Endothelial cell of umbilical vein (primary cell): Measurements from ENCODE around the gene SKI.

Experiments
- EZH2 ChIP-seq: IDR thresholded peaks from 2 replicates; pipeline ENCODE4 v1.6.1; 2012; ENCODE audit warnings: borderline replicate concordance, low read depth, mild to moderate bottlenecking, moderate library complexity, low read length, inconsistent platforms; ENCODE audit not compliant: severe bottlenecking
- FOS ChIP-seq: IDR thresholded peaks from 2 replicates; pipeline ENCODE4 v1.6.1; 2011; ENCODE audit warnings: mild to moderate bottlenecking, low read length, moderate library complexity, borderline replicate concordance; ENCODE audit not compliant: insufficient read depth
- GATA2 ChIP-seq: IDR thresholded peaks from 2 replicates; pipeline ENCODE4 v1.7.0; 2011; ENCODE audit warnings: low read depth, mild to moderate bottlenecking, moderate library complexity, mixed read lengths, low read length; ENCODE audit not compliant: insufficient read length, insufficient read depth
- JUN ChIP-seq: IDR thresholded peaks from 2 replicates; pipeline ENCODE4 v1.6.1; 2011; ENCODE audit warnings: borderline replicate concordance, low read depth; ENCODE audit not compliant: insufficient read length, insufficient read depth
- MYC ChIP-seq: IDR thresholded peaks from one replicate; pipeline ENCODE4 v1.6.1; 2011; ENCODE audit warnings: mild to moderate bottlenecking, low read depth, low read length
- POLR2A ChIP-seq: IDR thresholded peaks from 2 replicates; pipeline ENCODE4 v1.6.1; 2012; ENCODE audit warnings: low read depth, mild to moderate bottlenecking, control low read depth, low read length
- POLR2AphosphoS5 ChIP-seq: IDR thresholded peaks from 2 replicates; pipeline ENCODE4 v1.6.1; 2012; ENCODE audit warnings: low read depth, mild to moderate bottlenecking, control low read depth, low read length, moderate library complexity; ENCODE audit not compliant: insufficient read depth
- TF ChIP-seq, protein P1 (sequence below), 2 donors: IDR thresholded peaks; 1 replicate in 1 of 2; 2 replicates in 1 of 2; pipeline ENCODE4 v1.5.1; 2011; ENCODE audit warnings: low read length in 2 of 2, mild to moderate bottlenecking in 2 of 2, moderate library complexity in 2 of 2, control low read depth in 1 of 2, inconsistent platforms in 1 of 2, low read depth in 1 of 2; ENCODE audit not compliant: insufficient read depth in 1 of 2; ENCODE audit errors: extremely low read depth in 1 of 2
- TF ChIP-seq, protein P2 (sequence below): IDR thresholded peaks from 2 replicates; pipeline ENCODE4 v1.6.1; 2011; ENCODE audit not compliant: insufficient read depth, insufficient read length

DNA sequence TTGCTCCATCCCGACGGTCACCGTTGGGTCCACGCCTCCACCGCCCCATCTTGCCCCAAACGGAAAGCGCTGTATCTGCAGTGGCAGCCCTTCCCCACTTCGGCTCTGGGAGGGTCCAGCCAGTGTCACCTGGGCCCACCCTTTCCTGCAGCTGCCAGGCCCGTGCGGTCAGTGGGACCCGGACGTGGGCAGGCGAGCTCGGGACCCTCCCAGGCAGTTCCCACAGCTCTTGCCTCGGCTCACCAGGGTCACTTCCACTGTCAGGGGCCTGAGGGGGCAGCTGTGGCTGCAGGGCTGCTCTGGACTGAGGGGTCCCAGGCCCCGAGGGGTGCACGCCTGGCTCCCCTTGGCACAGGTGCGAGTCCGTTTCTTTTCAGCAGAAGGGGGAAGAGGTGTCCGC is 80.7 kb downstream of the SKI start:
- TF ChIP-seq, protein P1, sequence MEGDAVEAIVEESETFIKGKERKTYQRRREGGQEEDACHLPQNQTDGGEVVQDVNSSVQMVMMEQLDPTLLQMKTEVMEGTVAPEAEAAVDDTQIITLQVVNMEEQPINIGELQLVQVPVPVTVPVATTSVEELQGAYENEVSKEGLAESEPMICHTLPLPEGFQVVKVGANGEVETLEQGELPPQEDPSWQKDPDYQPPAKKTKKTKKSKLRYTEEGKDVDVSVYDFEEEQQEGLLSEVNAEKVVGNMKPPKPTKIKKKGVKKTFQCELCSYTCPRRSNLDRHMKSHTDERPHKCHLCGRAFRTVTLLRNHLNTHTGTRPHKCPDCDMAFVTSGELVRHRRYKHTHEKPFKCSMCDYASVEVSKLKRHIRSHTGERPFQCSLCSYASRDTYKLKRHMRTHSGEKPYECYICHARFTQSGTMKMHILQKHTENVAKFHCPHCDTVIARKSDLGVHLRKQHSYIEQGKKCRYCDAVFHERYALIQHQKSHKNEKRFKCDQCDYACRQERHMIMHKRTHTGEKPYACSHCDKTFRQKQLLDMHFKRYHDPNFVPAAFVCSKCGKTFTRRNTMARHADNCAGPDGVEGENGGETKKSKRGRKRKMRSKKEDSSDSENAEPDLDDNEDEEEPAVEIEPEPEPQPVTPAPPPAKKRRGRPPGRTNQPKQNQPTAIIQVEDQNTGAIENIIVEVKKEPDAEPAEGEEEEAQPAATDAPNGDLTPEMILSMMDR (IDR thresholded peaks at IDR 0.05; ENCODE audit: extremely low read depth in 1 of 2, insufficient read depth in 1 of 2, low read depth in 1 of 2, low read length in 2 of 2): no peak
- no peak for TF ChIP-seq EZH2
- TF ChIP-seq POLR2AphosphoS5: no peak
- TF ChIP-seq, protein P2, sequence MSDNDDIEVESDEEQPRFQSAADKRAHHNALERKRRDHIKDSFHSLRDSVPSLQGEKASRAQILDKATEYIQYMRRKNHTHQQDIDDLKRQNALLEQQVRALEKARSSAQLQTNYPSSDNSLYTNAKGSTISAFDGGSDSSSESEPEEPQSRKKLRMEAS: no peak
- no peak for TF ChIP-seq POLR2A
- TF ChIP-seq FOS: no peak
- TF ChIP-seq JUN: no peak
- TF ChIP-seq MYC: no peak
- TF ChIP-seq GATA2: no peak
